T-helper 2 cell treated with Interferon-gamma antibody and Interleukin-4, amounts not matched to agents 100 ng/mL and 5 ng/mL, for 36 hours (primary cell): ENCODE measurements around the gene LGMN. TPM values are rescaled to one million over a fixed set of nuclear protein-coding genes. Genes with fewer than 3 reads are reported as not detected.

Source experiments
- intact Hi-C: fragments of 100-400 bp; cut with micrococcal nuclease; formaldehyde crosslinking; loops from one replicate; pipeline ENCODE4 v1.15.1; 2023
- total RNA-seq: library from RNA; stranded (reverse); gene quantifications from 2 replicates; pipeline ENCODE4 v1.2.3, GENCODE V29; 2022

The LGMN gene
- total RNA-seq, 1 donor from 2014 or later = 1.4 TPM

DNA sequence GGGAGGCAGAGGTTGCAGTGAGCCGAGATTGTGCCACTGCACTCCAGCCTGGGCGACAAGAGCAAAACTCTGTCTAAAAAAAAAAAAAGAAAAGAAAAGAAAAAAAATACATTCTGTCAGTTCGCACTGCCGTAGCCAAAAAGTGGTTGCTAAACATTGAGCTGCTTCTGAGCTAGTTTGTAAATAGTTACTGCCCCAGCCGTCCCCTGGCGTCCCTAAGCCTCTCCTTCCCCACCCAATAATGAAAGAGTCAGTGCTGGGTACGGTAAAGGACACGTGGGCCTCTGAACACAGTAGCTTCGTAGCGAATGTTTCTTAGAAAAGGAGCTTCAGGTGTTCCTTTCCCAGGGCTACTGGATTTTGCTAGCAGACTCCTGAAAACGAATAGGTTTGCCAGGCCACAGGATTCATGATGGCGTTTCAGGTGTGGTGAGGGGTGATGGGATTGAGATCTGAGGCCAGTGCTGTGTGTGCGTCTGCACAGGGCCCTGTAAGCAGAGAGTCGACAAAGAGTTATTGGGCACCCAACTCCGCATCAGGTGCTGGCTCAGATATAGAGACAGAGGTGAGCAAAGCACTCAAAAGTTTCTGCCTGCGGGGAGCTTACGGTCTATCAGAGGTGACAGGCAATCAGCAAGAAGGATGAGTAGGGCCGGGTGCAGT is 94.1 kb downstream of the LGMN start:
- intact Hi-C loops = no loop called here

Other genes starting within 250 kb of the LGMN start
- gene RIN3, start 234.8 kb downstream of the LGMN start, total RNA-seq = 35.4 and 37.1 TPM in 2 replicates
- 18.2 and 19.9 TPM in 2 replicates for gene GOLGA5, start 45.7 kb upstream of the LGMN start, total RNA-seq
- not detected in 2 replicates for gene CHGA, start 174.5 kb upstream of the LGMN start, total RNA-seq